NCI-H82 treated with DMSO at 0.1 percent for 48 hours (cell line): ENCODE data around the gene LDB2.

ENCODE experiments used
- DNase-seq: peaks from one replicate; lab custom pipeline; 2025; ENCODE audit not compliant: unreplicated experiment; lab: John Stamatoyannopoulos, UW

The LDB2 gene

GRCh38 chr4:16508968-16509367 lies 389.5 kb downstream of the LDB2 start:
- no peak for DNase-seq

GRCh38 chr4:16505726-16506125 lies 392.7 kb downstream of the LDB2 start:
- no peak for DNase-seq

- no peak for DNase-seq
Observed at GRCh38 chr4:16505267-16505666, 393.2 kb downstream of the LDB2 start.

- DNase-seq, result no peak
Observed at GRCh38 chr4:16503421-16504100, 394.9 kb downstream of the LDB2 start.

GRCh38 chr4:16498978-16499377 lies 399.5 kb downstream of the LDB2 start:
- no peak for DNase-seq

GRCh38 chr4:16496501-16496900 lies 401.9 kb downstream of the LDB2 start:
- no peak for DNase-seq

- DNase-seq, result no peak
Observed at GRCh38 chr4:16492872-16493271, 405.6 kb downstream of the LDB2 start.

- no peak for DNase-seq
Observed at GRCh38 chr4:16489226-16489625, 409.2 kb downstream of the LDB2 start.

GRCh38 chr4:16488084-16488483 lies 410.4 kb downstream of the LDB2 start:
- DNase-seq, result no peak

- DNase-seq, result no peak
Observed at GRCh38 chr4:16484711-16485110, 413.7 kb downstream of the LDB2 start.

- no peak for DNase-seq
Observed at GRCh38 chr4:16483540-16483939, 414.9 kb downstream of the LDB2 start.

- DNase-seq, result no peak
Observed at GRCh38 chr4:16480011-16480410, 418.4 kb downstream of the LDB2 start.

GRCh38 chr4:16472537-16472936 lies 425.9 kb downstream of the LDB2 start:
- DNase-seq, result no peak

GRCh38 chr4:16467061-16467460 lies 431.4 kb downstream of the LDB2 start:
- no peak for DNase-seq

GRCh38 chr4:16466581-16466980 lies 431.9 kb downstream of the LDB2 start:
- no peak for DNase-seq

- no peak for DNase-seq
Observed at GRCh38 chr4:16464651-16465050, 433.8 kb downstream of the LDB2 start.

- no peak for DNase-seq
Observed at GRCh38 chr4:16462656-16463055, 435.8 kb downstream of the LDB2 start.

GRCh38 chr4:16461362-16461761 lies 437.1 kb downstream of the LDB2 start:
- no peak for DNase-seq

GRCh38 chr4:16457944-16458343 lies 440.5 kb downstream of the LDB2 start:
- DNase-seq, result no peak
